ENCODE data around the gene VAV2. TPM values are rescaled to one million over a fixed set of nuclear protein-coding genes. Genes with fewer than 3 reads are reported as not detected.

The VAV2 gene
- total and polyA plus RNA-seq, 9 of the 15 experiments (the other 6 are each of a cell fraction or from before 2014, with no cell fraction given): 0.01 to 2.7 (median 1.0) TPM; not detected in 1

GRCh38 chr9:133869674-133870405 is 122.3 kb downstream of the VAV2 start (continued):
- TF ChIP-seq MITF (IDR thresholded peaks at IDR 0.05) (no peak), ERF (CRISPR knock-in tag; IDR thresholded peaks at IDR 0.05) (no peak), THAP12 (CRISPR knock-in tag; IDR thresholded peaks at IDR 0.05) (no peak), ZBED1 (IDR thresholded peaks at IDR 0.05) (no peak), CREB5 (CRISPR knock-in tag; IDR thresholded peaks at IDR 0.05) (no peak), DLX4 (CRISPR knock-in tag; IDR thresholded peaks at IDR 0.05) (no peak), TCF3 (CRISPR knock-in tag; IDR thresholded peaks at IDR 0.05) (peak; percentile 96), ARID3A (IDR thresholded peaks at IDR 0.05; ENCODE audit: borderline replicate concordance, low read depth, low read length) (0 out of 2 replicates have a peak, but pooled peaks have one; percentile 53), BRF1 (IDR thresholded peaks at IDR 0.05; ENCODE audit: borderline replicate concordance, extremely low read depth, insufficient read length) (no peak), HNRNPH1 (optimal IDR thresholded peaks at IDR 0.05; ENCODE audit: low read depth, low read length) (no peak), KDM4B (IDR thresholded peaks at IDR 0.05; ENCODE audit: borderline replicate concordance in 2 of 2, low read depth in 1 of 2) (no peak), SAFB (IDR thresholded peaks at IDR 0.05; ENCODE audit: borderline replicate concordance, low read depth, low read length) (no peak), POLR3G (IDR thresholded peaks at IDR 0.05; ENCODE audit: extremely low read depth, insufficient read length, insufficient replicate concordance) (no peak), ZNF140 (CRISPR knock-in tag; IDR thresholded peaks at IDR 0.05) (no peak), PKNOX1 (IDR thresholded peaks at IDR 0.05) (peak; percentile 79), SRSF1 (IDR thresholded peaks at IDR 0.05; ENCODE audit: low read depth, low read length) (no peak), TFAM (CRISPR knock-in tag; conservative IDR thresholded peaks at IDR 0.05) (no peak), ZBTB17 (CRISPR knock-in tag; IDR thresholded peaks at IDR 0.05) (no peak), RAD51 (IDR thresholded peaks at IDR 0.05; ENCODE audit: borderline replicate concordance, low read depth) (peak; percentile 51), SMARCB1 (IDR thresholded peaks at IDR 0.05; ENCODE audit: insufficient read length, low read depth) (no peak)

Data from K562 (cell line).